Upper lobe of left lung (tissue), 6 donors: Measurements from ENCODE around the gene CABLES1. TPM values are rescaled to one million over a fixed set of nuclear protein-coding genes. Genes with fewer than 3 reads are reported as not detected.

Source experiments
- ATAC-seq, 2 donors: fragments of 200-7000 bp; cut with Tn5 transposase; one replicate each; pipeline ENCODE4 v1.9.1; 2022; ENCODE audit warnings: mild to moderate bottlenecking in 2 of 2, moderate library complexity in 2 of 2; ENCODE audit not compliant: low FRiP score in 2 of 2
- DNase-seq, 2 donors: peaks; one replicate each; pipeline ENCODE4 v3.0.0-alpha.2; 2019 to 2020
- H3K27ac ChIP-seq, 4 donors: fragments of 200-600 bp; sonication (generic); one replicate each; pipeline ENCODE4 v1.5.1; 2016 to 2019
- H3K27me3 ChIP-seq, 4 donors: fragments of 200-600 bp; sonication (generic); one replicate each; pipeline ENCODE4 v1.5.1; 2017 to 2019
- H3K36me3 ChIP-seq, 4 donors: fragments of 200-600 bp; sonication (generic); one replicate each; pipeline ENCODE4 v1.5.1; 2016 to 2019
- H3K4me1 ChIP-seq, 4 donors: fragments of 200-600 bp; sonication (generic); one replicate each; pipeline ENCODE4 v1.5.1; 2018 to 2019
- H3K4me3 ChIP-seq, 4 donors: fragments of 200-600 bp; sonication (generic); one replicate each; pipeline ENCODE4 v1.5.1; 2017 to 2019; ENCODE audit warnings: mild to moderate bottlenecking in 2 of 4, moderate library complexity in 1 of 4
- H3K9me3 ChIP-seq, 4 donors: fragments of 200-600 bp; sonication (generic); one replicate each; pipeline ENCODE4 v1.5.1; 2018 to 2019
- CTCF ChIP-seq, 6 experiments: fragments of 450-650 bp in 4 of 6; fragments of 200-600 bp in 2 of 6; sonication (generic) in 2 of 6; IDR thresholded peaks; one replicate each; pipeline ENCODE4 v1.5.1; 2016 to 2019; ENCODE audit warnings: antibody characterized with exemption in 6 of 6
- EP300 ChIP-seq, 4 donors: sonication (generic); formaldehyde crosslinking; IDR thresholded peaks; one replicate each; pipeline ENCODE4 v1.5.1; 2017; ENCODE audit warnings: antibody characterized with exemption in 4 of 4, control low read depth in 2 of 4
- POLR2A ChIP-seq, 4 donors: fragments of 450-650 bp; IDR thresholded peaks; one replicate each; pipeline ENCODE4 v1.5.1; 2016 to 2017; ENCODE audit warnings: antibody characterized with exemption in 4 of 4, mild to moderate bottlenecking in 2 of 4
- POLR2AphosphoS5 ChIP-seq, 2 donors: sonication (generic); formaldehyde crosslinking; IDR thresholded peaks; one replicate each; pipeline ENCODE4 v1.5.1; 2017; ENCODE audit warnings: antibody characterized with exemption in 2 of 2
- WGBS, 2 donors: methylation state at CpG; one replicate each; pipeline ENCODE4 v1.1.5; 2017 to 2018; 5-methylcytosine and 5-hydroxymethylcytosine counted together
- total RNA-seq, 6 donors: library from RNA; depleted of rRNA in 4 of 6; stranded (reverse); fragments of >200 nt in 4 of 6; gene quantifications; one replicate each; pipeline versions ENCODE4 v1.1.0 to v1.2.1, GENCODE V29; 2016 to 2021
- donor health status: DM: no; HTN: no; CAD: no; lungs with moderate emphysema.
- donor health status: DM: no; HTN: yes; CAD: no; lungs with severe emphysema.

Gene CABLES1
- total RNA-seq, 6 donors from 2014 or later = 24.6 to 63.9 (median 40.9) TPM

GRCh38 chr18:23249348-23249747 is 114.1 kb downstream of the CABLES1 start:
- DNase-seq (no peak), ATAC-seq (no peak)
- H3K4me1 ChIP-seq = peaks cover 11 to 21% (median 14%) of the 10 kb centered on the region in 4 donors
- no peak overlapping the region for H3K4me3 ChIP-seq
- H3K27me3 ChIP-seq = no peaks in the 10 kb centered on the region
- TF ChIP-seq POLR2A (IDR thresholded peaks at IDR 0.05) = no peak
- no peak for TF ChIP-seq CTCF (IDR thresholded peaks at IDR 0.05)
- TF ChIP-seq EP300 (IDR thresholded peaks at IDR 0.05) = no peak
- no peak for TF ChIP-seq POLR2AphosphoS5 (IDR thresholded peaks at IDR 0.05)
- H3K9me3 ChIP-seq = no peaks in the 10 kb centered on the region
- WGBS, 2 donors = 90 to 95% methylated on average over 7 of the region's 7 CpGs
- peak overlapping the region in 1 of 4 donors; percentile 77 for H3K27ac ChIP-seq
- H3K36me3 ChIP-seq = peaks cover 4 to 24% (median 16%) of the 10 kb centered on the region in 4 donors

- peak in 1 of 2 donors; percentile 83 for DNase-seq
- Histone ChIP-seq H3K27ac (peak overlapping the region; percentile 44 to 82 (median 68)), H3K4me3 (no peak overlapping the region), H3K27me3 (no peaks in the 10 kb centered on the region), H3K4me1 (peaks cover 11 to 21% (median 14%) of the 10 kb centered on the region in 4 donors), H3K36me3 (peaks cover 0 to 20% (median 14%) of the 10 kb centered on the region in 4 donors), H3K9me3 (no peaks in the 10 kb centered on the region)
- peak; percentile 57 to 67 for TF ChIP-seq POLR2AphosphoS5 (IDR thresholded peaks at IDR 0.05)
- no peak for TF ChIP-seq EP300 (IDR thresholded peaks at IDR 0.05)
- TF ChIP-seq POLR2A (IDR thresholded peaks at IDR 0.05) = no peak
- no peak for TF ChIP-seq CTCF (IDR thresholded peaks at IDR 0.05)
- peak; percentile 42 to 66 for ATAC-seq
- WGBS, 2 donors = 48 to 70% methylated on average over 13 of the region's 13 CpGs
These were observed 115.8 kb downstream of the CABLES1 start for GRCh38 chr18:23250893-23251656.

- peaks cover 23 to 38% (median 31%) of the 10 kb centered on the region in 4 donors for H3K4me1 ChIP-seq
- H3K9me3 ChIP-seq = no peaks in the 10 kb centered on the region
- H3K27me3 ChIP-seq = no peaks in the 10 kb centered on the region
- peaks cover 0 to 16% (median 10%) of the 10 kb centered on the region in 4 donors for H3K36me3 ChIP-seq
- no peak overlapping the region for H3K27ac ChIP-seq
- WGBS, 2 donors = 91 to 94% methylated on average over 12 of the region's 12 CpGs
- TF ChIP-seq POLR2AphosphoS5 (IDR thresholded peaks at IDR 0.05) (no peak), EP300 (IDR thresholded peaks at IDR 0.05) (no peak), POLR2A (IDR thresholded peaks at IDR 0.05) (no peak), CTCF (IDR thresholded peaks at IDR 0.05) (no peak)
- ATAC-seq (no peak), DNase-seq (no peak)
- H3K4me3 ChIP-seq = no peak overlapping the region
These were observed 118.3 kb downstream of the CABLES1 start for GRCh38 chr18:23253630-23254029.

GRCh38 chr18:23257137-23257536 is 121.9 kb downstream of the CABLES1 start:
- peaks cover 40 to 46% (median 43%) of the 10 kb centered on the region in 4 donors for H3K4me1 ChIP-seq
- peaks cover 0 to 16% (median 10%) of the 10 kb centered on the region in 4 donors for H3K36me3 ChIP-seq
- H3K9me3 ChIP-seq = no peaks in the 10 kb centered on the region
- ATAC-seq = no peak
- H3K4me3 ChIP-seq = no peak overlapping the region
- H3K27me3 ChIP-seq = no peaks in the 10 kb centered on the region
- H3K27ac ChIP-seq = peak overlapping the region in 3 of 4 donors; percentile 63 to 92 (median 86)
- 75 to 87% methylated on average over 9 of the region's 9 CpGs for WGBS, 2 donors
- no peak for TF ChIP-seq CTCF (IDR thresholded peaks at IDR 0.05)
- no peak for TF ChIP-seq POLR2AphosphoS5 (IDR thresholded peaks at IDR 0.05)
- no peak for TF ChIP-seq POLR2A (IDR thresholded peaks at IDR 0.05)
- no peak for TF ChIP-seq EP300 (IDR thresholded peaks at IDR 0.05)
- no peak for DNase-seq
